Karpas-422 (cell line): ENCODE results near the gene FBXL17. TPM values are rescaled to one million over a fixed set of nuclear protein-coding genes. Genes with fewer than 3 reads are reported as not detected.

Experiments
- DNase-seq: peaks from one replicate; pipeline ENCODE4 v3.0.0-alpha.2; 2015
- H2AFZ ChIP-seq: fragments of 200-600 bp; sonication (generic); 2 replicates; pipeline ENCODE4 v1.6.1; 2014; ENCODE audit warnings: antibody characterized with exemption, low read length, mixed read lengths
- H3K27ac ChIP-seq: fragments of 200-600 bp; sonication (generic); 2 replicates; pipeline ENCODE4 v1.5.1; 2014; ENCODE audit warnings: mild to moderate bottlenecking, low read length, moderate library complexity
- H3K27me3 ChIP-seq: fragments of 200-600 bp; sonication (generic); 2 replicates; pipeline ENCODE4 v1.6.1; 2014; ENCODE audit warnings: low read length, mixed read lengths
- H3K36me3 ChIP-seq: fragments of 200-600 bp; sonication (generic); 2 replicates; pipeline ENCODE4 v1.6.1; 2014; ENCODE audit warnings: low read length, mixed read lengths; ENCODE audit not compliant: insufficient read depth
- H3K4me1 ChIP-seq: fragments of 200-600 bp; sonication (generic); 2 replicates; pipeline ENCODE4 v1.6.1; 2014; ENCODE audit warnings: mild to moderate bottlenecking, low read length, mixed read lengths
- H3K4me2 ChIP-seq: fragments of 200-600 bp; sonication (generic); 2 replicates; pipeline ENCODE4 v1.6.1; 2014; ENCODE audit warnings: low read length, low read depth, mild to moderate bottlenecking; ENCODE audit not compliant: poor library complexity, severe bottlenecking
- H3K4me3 ChIP-seq: fragments of 200-600 bp; sonication (generic); 2 replicates; pipeline ENCODE4 v1.5.1; 2014; ENCODE audit warnings: mild to moderate bottlenecking, antibody characterized with exemption, low read length, mixed read lengths
- H3K79me2 ChIP-seq: fragments of 200-600 bp; sonication (generic); 2 replicates; pipeline ENCODE4 v1.6.1; 2014; ENCODE audit warnings: mild to moderate bottlenecking, low read length, mixed read lengths
- H3K9ac ChIP-seq: fragments of 200-600 bp; sonication (generic); 2 replicates; pipeline ENCODE4 v1.6.0; 2014; ENCODE audit warnings: low read length
- H3K9me2 ChIP-seq: fragments of 200-600 bp; sonication (generic), shearing (Covaris generic); replicated peaks from 2 replicates; pipeline ENCODE4 v1.6.0; 2014; ENCODE audit warnings: mild to moderate bottlenecking, low read length, moderate library complexity; ENCODE audit not compliant: insufficient read depth
- H3K9me3 ChIP-seq: fragments of 300-700, 200-600 bp; sonication (generic); 2 replicates; pipeline ENCODE4 v1.6.1; 2014; ENCODE audit warnings: low read length, mixed read lengths
- H4K20me1 ChIP-seq: fragments of 200-600 bp; sonication (generic); 2 replicates; pipeline ENCODE4 v1.6.1; 2014; ENCODE audit warnings: mild to moderate bottlenecking, antibody characterized with exemption, low read length, low read depth; ENCODE audit not compliant: insufficient read depth
- total RNA-seq: library from RNA; depleted of rRNA; stranded (reverse); fragments of >200 nt; shearing (Covaris generic); gene quantifications from 2 replicates; pipeline ENCODE4 v1.2.3, GENCODE V29; 2014; ENCODE audit warnings: low replicate concordance

FBXL17 gene
- total RNA-seq, 1 experiment from 2014 or later, result 26.9 TPM

GRCh38 chr5:108054349-108054748, 327.5 kb downstream of the FBXL17 start:
- no peak overlapping the region for H2AFZ ChIP-seq

DNA sequence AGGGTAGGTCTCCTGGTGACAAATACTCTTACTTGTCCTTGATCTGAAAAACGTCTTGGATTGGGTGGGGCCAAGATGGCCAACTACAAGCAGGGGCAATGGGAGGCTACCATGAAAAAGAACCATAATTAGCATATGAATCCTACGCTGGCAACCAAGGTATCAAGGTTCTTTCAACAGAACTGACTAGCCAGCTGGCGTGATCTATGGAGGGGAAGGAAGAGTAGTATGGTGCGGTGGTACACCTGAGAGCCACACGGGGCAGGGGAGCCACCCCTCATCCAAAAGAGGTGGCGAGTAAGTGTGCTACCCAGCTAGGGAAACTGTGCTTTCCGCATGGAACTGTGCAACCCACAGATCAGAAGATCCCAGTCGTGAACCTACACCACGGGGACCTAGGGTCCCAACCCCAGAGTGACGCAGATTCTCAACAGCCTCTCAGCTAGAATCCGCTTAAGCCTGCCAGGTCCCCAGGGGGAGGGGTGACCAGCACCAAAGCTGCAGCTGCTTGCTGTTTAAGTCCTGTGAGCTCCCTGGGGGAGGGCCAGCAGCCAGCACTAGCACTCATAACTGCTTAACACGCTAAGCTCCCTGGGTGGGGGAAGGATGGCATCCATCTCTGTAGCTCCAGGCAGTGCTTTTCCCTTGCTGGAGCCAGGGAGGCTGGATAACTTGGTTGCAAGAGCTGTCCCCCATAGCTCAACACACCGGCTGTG, 334.8 kb downstream of the FBXL17 start:
- no peak overlapping the region for H3K9ac ChIP-seq
- no peaks in the 10 kb centered on the region for H3K9me3 ChIP-seq
- no peaks in the 10 kb centered on the region for H3K9me2 ChIP-seq
- H3K27ac ChIP-seq, result no peak overlapping the region
- H3K4me2 ChIP-seq, result no peak overlapping the region
- DNase-seq, result no peak
- no peaks in the 10 kb centered on the region for H4K20me1 ChIP-seq
- no peak overlapping the region for H3K4me3 ChIP-seq
- no peaks in the 10 kb centered on the region; the same call in 1 of the 2 replicates for H3K36me3 ChIP-seq
- H2AFZ ChIP-seq, result no peak overlapping the region
- no peaks in the 10 kb centered on the region for H3K27me3 ChIP-seq
- H3K4me1 ChIP-seq, result no peaks in the 10 kb centered on the region
- no peaks in the 10 kb centered on the region for H3K79me2 ChIP-seq

More at GRCh38 chr5:108054349-108054748, 327.5 kb downstream of the FBXL17 start:
- DNase-seq, result no peak
- Histone ChIP-seq H3K36me3 (no peaks in the 10 kb centered on the region), H3K4me1 (no peaks in the 10 kb centered on the region), H3K9ac (no peak overlapping the region), H3K9me2 (no peaks in the 10 kb centered on the region), H3K27me3 (no peaks in the 10 kb centered on the region), H3K9me3 (no peaks in the 10 kb centered on the region; the same call in 1 of the 2 replicates), H4K20me1 (no peaks in the 10 kb centered on the region), H3K27ac (no peak overlapping the region), H3K4me3 (no peak overlapping the region), H3K79me2 (no peaks in the 10 kb centered on the region), H3K4me2 (no peak overlapping the region)

DNA sequence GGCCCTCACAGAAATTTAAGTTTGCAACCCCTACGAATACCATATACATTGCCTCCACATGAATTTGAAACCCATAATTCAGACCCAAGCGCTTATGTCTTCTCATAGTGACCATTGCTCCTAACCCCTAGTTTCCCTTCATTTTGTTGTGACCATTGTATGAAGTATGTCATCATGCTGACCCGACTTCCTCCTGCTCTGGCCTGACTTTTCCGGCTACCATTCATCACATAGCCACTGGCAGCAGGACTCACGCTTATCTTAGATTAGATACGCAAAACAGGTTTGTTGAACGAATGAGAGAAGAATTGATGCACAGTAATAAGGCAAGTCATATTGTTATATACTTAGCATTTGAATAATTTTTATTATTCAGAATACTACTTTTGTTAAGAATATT, 345.4 kb downstream of the FBXL17 start:
- H3K9me2 ChIP-seq, result no peaks in the 10 kb centered on the region
- no peak overlapping the region for H3K27ac ChIP-seq
- DNase-seq, result no peak
- H3K9ac ChIP-seq, result no peak overlapping the region
- H3K36me3 ChIP-seq, result no peaks in the 10 kb centered on the region
- no peak overlapping the region for H3K4me3 ChIP-seq
- no peaks in the 10 kb centered on the region for H4K20me1 ChIP-seq
- no peaks in the 10 kb centered on the region for H3K79me2 ChIP-seq
- no peaks in the 10 kb centered on the region for H3K9me3 ChIP-seq
- H2AFZ ChIP-seq, result no peak overlapping the region
- H3K27me3 ChIP-seq, result no peaks in the 10 kb centered on the region
- H3K4me2 ChIP-seq, result no peak overlapping the region
- no peaks in the 10 kb centered on the region for H3K4me1 ChIP-seq

GRCh38 chr5:108028883-108029282, 353.0 kb downstream of the FBXL17 start:
- Histone ChIP-seq H3K4me1 (no peaks in the 10 kb centered on the region), H3K9ac (no peak overlapping the region), H4K20me1 (no peaks in the 10 kb centered on the region), H3K27ac (no peak overlapping the region), H2AFZ (no peak overlapping the region), H3K9me2 (no peaks in the 10 kb centered on the region), H3K79me2 (no peaks in the 10 kb centered on the region), H3K4me2 (no peak overlapping the region), H3K36me3 (no peaks in the 10 kb centered on the region), H3K4me3 (no peak overlapping the region), H3K27me3 (no peaks in the 10 kb centered on the region), H3K9me3 (no peaks in the 10 kb centered on the region)
- DNase-seq, result no peak

- no peaks in the 10 kb centered on the region for H3K36me3 ChIP-seq
- no peak overlapping the region for H3K4me3 ChIP-seq
- H4K20me1 ChIP-seq, result no peaks in the 10 kb centered on the region
- H3K79me2 ChIP-seq, result no peaks in the 10 kb centered on the region
- H3K27ac ChIP-seq, result no peak overlapping the region
- no peak overlapping the region for H3K9ac ChIP-seq
- no peaks in the 10 kb centered on the region for H3K27me3 ChIP-seq
- H3K4me1 ChIP-seq, result no peaks in the 10 kb centered on the region
- no peak overlapping the region for H2AFZ ChIP-seq
- no peaks in the 10 kb centered on the region for H3K9me3 ChIP-seq
- no peaks in the 10 kb centered on the region for H3K9me2 ChIP-seq
- DNase-seq, result no peak
- H3K4me2 ChIP-seq, result no peak overlapping the region
Measured at GRCh38 chr5:108028412-108028811, 353.5 kb downstream of the FBXL17 start.

DNA sequence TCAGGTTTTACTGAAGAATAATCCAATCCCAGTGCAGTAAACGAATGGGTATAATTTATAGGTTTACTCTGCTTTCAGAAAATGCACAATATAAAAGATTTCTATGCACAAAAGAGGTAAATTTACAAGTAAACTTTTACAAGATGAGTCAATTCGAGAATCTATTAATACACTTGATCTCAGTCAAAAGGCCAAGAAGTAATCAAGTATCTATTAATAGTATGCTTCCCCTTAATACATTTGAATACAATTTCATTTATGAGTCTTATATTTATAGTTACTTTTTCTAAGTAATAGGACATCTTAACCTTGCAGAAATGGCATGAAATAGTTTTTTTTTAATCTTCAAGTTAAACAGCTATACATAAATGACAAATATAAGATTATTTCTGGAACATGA, 355.9 kb downstream of the FBXL17 start:
- Histone ChIP-seq H3K4me3 (no peak overlapping the region), H3K27ac (no peak overlapping the region), H3K4me1 (no peaks in the 10 kb centered on the region), H3K9me3 (no peaks in the 10 kb centered on the region), H4K20me1 (no peaks in the 10 kb centered on the region), H3K9ac (no peak overlapping the region), H2AFZ (no peak overlapping the region), H3K79me2 (no peaks in the 10 kb centered on the region), H3K36me3 (no peaks in the 10 kb centered on the region), H3K9me2 (no peaks in the 10 kb centered on the region), H3K4me2 (no peak overlapping the region), H3K27me3 (no peaks in the 10 kb centered on the region)
- no peak for DNase-seq

DNA sequence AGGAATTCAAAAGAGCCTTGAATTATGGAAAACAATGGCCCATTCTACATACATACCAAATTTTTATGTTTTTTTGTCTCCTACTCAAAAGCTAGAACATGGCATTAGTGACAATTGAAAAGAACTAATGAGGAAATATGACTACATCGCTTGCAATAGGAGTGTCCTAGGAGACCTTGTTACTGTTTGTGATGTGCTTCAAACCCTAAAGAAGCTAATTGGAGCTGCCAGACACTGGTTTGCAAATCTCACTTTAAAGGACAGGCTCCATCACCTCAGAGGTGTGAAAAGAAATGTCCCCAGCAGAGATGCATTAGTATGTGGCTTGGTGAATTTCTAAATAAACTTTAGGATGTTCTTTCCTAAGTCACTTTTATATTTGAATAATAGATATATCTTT, 356.9 kb downstream of the FBXL17 start:
- no peak overlapping the region for H2AFZ ChIP-seq
- DNase-seq, result no peak
- H3K27me3 ChIP-seq, result no peaks in the 10 kb centered on the region
- H4K20me1 ChIP-seq, result no peaks in the 10 kb centered on the region
- H3K4me1 ChIP-seq, result no peaks in the 10 kb centered on the region
- no peaks in the 10 kb centered on the region for H3K36me3 ChIP-seq
- no peak overlapping the region for H3K27ac ChIP-seq
- H3K4me2 ChIP-seq, result no peak overlapping the region
- no peaks in the 10 kb centered on the region for H3K9me2 ChIP-seq
- H3K9me3 ChIP-seq, result no peaks in the 10 kb centered on the region
- H3K79me2 ChIP-seq, result no peaks in the 10 kb centered on the region
- no peak overlapping the region for H3K4me3 ChIP-seq
- no peak overlapping the region for H3K9ac ChIP-seq

- no peak for DNase-seq
- Histone ChIP-seq H3K9ac (no peak overlapping the region), H3K9me2 (no peaks in the 10 kb centered on the region), H3K4me3 (no peak overlapping the region), H3K36me3 (no peaks in the 10 kb centered on the region), H3K27me3 (no peaks in the 10 kb centered on the region), H3K27ac (no peak overlapping the region), H3K4me1 (no peaks in the 10 kb centered on the region), H2AFZ (no peak overlapping the region), H4K20me1 (no peaks in the 10 kb centered on the region), H3K79me2 (no peaks in the 10 kb centered on the region), H3K9me3 (no peaks in the 10 kb centered on the region), H3K4me2 (no peak overlapping the region)
Measured at GRCh38 chr5:108016101-108016500, 365.8 kb downstream of the FBXL17 start.
